Forelimb muscle (tissue), 1 donor: ENCODE data around the gene TIGAR. TPM values are rescaled to one million over a fixed set of nuclear protein-coding genes. Genes with fewer than 3 reads are reported as not detected.

Source experiments
- DNase-seq: peaks from one replicate; pipeline ENCODE4 v3.0.0-alpha.2; 2013; ENCODE audit warnings: low read depth
- polyA plus RNA-seq: library from polyadenylated mRNA; unstranded; fragments of 120-200 nt; gene quantifications from one replicate; pipeline ENCODE4 v1.2.1, GENCODE V29; 2013; ENCODE audit not compliant: insufficient read length

The TIGAR gene
- polyA plus RNA-seq, 1 donor, result 5.2 TPM

DNA sequence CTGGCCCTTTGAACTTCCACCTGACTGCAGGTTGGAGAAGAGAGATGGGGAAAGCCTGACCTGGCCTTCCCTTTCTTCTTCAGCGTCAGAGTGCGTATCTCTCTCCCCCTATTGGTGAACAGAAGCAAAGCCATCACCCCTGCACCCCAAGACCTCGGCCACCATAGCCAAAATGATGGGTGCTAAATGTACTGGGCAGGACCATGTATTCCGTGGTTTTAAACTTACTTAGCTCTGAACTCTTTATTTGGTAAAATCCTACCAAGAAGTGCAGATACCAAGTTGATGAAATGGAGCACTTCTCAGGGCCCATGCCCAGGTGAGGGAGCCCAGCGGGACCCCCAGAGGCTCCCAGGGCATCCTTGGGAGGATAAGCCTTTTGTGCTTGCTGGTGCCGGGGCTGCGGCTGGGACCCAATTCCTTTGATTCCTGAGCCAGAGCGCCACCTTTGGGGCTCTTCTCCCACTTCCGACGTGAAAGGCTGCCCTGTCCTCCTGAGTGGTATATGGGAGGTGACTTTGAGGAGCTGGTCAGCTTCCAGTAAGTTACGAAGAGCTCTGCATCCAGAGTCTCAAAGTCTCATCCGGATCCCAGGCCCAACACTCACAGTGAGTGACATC, 38.0 kb upstream of the TIGAR start:
- DNase-seq, result no peak

DNA sequence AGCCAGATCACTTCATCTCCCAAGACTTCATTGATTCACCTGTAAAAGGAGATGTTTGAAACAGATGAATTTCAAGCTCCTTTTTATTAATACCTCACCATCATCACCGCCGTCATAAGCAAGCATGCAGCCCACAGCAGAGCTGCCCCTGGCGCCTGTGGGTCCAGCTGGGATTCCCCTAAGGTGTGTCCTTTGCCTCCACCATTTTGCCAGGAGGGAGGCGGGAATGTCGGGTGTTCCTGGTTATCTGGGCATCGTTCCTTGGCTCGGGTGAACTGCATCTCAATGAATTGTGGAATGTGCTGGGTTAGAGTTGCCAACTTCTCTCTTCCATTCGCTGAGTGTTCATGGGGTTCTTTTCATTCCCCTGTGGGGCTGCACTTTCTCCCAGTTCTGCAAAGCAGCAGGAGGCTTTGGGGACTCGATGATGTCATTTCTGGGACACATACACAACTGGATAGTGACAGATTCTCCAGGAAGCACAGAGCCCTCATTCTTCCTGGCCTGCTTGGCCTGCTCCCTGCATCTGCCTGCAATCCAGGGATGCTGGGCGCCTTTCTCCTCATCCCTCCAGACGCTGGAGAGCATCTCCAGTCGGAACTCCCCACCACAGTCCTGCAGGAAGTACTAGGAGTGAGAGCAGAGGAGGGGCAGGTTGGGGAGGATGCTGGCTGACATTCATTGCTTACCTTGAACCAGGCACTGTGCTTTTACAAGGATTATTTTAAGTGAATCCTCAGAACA, 37.3 kb upstream of the TIGAR start:
- no peak for DNase-seq

DNA sequence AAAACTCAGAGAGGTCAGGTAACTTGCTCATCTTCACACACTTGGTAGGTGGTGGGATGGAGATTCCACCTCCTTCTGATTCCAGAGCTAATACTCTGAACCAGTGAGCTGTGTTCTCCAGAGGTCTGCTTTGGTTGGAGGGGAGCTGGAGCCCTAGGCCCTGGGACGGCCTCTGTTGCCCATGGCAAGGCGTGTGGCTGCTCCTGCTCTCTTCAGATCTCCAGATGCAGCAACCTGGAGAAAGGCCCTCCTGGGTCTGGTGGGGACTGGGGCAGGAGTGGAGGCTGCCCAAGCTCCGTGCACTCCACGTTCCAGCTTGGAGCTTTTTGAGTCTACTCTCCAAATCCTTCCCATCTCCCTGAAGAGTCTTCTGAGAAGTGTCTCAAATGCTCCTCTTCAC, 36.7 kb upstream of the TIGAR start:
- DNase-seq, result no peak

DNA sequence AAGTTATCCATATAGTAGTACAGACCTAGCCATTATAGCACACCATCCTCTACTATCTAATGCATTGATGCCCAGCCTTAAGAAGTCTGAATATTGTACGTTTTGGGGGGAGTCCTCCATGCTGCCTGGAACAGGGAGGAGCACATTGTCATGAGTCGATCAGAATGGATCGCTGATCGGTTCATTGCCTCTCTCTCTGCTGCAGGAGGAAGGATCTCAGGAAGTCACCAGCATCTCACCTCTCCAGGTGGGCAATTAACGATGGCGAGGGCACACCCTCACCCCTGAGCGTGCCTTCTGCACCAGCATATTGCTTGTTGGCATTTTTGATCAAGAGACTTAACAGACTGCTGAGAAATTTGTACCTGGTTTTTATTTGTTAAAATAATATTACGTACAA, 35.9 kb upstream of the TIGAR start:
- no peak for DNase-seq

DNA sequence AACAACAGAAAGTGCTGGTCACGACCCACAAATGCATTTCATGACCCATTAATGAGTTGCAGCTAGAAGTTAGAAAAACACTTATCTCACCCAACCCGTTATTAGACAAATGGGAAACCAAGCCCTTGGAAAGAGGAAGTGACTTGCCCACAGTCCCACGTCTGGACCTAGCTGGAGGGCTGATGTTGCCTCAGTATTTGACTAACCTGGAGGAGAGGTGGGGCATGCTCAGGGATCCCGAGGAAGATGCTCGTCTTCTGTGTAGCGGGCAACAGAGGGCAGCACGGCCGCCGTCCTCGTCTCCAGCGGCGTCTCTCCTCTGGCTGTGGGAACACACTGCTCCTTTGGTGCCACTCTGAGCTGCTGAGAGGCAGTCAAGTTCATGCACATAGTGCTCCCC, 34.8 kb upstream of the TIGAR start:
- DNase-seq, result no peak

- DNase-seq, result no peak
Observed at GRCh38 chr12:4286771-4287317, 34.2 kb upstream of the TIGAR start.

DNA sequence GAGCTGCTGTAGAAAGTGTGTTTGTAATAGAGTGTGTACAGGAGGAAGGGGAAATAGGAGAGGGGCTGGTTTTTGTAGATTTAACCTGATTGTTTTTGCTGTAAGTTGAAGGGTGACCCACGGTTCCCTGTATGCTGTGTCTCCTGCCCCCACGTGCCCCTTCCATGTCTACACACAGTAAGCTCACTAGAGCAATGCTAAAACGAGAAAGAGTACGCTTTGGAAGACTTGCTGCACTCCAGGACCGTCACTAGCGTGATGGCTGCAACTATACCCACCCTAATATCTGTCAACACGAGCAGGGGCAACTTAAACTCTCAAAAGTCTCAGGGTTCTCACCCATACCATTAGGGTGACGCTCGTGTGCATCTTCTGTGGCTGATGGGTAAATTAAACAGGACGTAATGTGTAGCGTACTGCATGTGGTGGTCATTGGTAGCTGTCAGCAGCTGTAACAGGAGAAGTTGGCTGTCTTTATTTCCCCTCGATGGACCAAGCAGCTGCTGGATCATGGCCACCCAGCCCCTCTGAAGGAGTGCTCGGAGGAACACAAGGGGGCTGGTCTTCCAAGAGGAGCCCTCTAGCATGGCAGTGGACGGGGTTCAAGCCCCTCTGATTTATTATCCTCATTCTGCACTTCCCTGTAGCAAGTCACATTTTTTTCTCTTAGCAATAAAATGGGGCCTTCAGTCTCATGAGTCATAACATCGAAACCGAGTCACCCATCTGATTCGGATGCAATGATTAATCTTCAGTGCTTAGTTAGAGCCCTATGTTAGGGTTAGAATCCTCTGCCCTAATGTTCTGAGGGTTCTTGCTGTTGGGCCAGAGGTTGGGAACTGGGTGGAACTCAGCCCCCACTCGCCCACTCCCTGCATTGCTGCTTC, 33.4 kb upstream of the TIGAR start:
- DNase-seq, result no peak

DNA sequence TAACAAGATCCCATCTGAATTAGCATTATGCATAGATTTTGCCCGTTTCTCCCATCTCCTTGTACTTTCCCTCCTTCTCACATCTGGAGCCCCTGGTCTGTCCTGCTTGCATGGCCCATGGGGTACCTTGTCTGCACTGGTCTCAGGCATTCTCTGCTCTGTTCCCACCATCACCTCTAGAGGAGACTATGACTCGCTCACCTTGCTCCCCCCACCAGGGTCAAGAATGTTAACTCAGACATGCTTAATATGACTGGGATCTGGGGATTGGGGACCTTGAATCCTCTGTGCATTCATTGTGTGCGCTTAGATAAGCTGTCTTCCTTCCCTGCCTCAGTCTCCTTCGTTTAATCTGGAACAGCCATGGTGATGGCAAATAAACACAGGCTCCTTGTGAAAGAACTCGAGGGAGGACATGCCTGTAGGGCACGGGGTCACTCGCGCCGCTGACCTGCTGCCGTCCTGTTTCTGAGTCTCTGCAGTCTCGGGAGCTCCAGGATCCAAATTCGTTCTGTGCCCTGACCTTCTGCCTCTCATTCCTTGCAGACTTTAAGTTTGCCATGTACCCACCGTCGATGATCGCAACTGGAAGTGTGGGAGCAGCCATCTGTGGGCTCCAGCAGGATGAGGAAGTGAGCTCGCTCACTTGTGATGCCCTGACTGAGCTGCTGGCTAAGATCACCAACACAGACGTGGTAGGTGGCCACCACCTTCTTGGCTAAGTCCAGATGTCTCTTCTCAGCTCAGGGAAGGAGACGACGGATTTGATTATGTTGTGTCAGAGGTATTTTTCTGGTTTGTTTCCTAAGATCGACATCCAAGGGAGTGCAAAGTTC, 32.5 kb upstream of the TIGAR start:
- DNase-seq, result no peak

GRCh38 chr12:4289231-4289878, 31.7 kb upstream of the TIGAR start:
- no peak for DNase-seq

DNA sequence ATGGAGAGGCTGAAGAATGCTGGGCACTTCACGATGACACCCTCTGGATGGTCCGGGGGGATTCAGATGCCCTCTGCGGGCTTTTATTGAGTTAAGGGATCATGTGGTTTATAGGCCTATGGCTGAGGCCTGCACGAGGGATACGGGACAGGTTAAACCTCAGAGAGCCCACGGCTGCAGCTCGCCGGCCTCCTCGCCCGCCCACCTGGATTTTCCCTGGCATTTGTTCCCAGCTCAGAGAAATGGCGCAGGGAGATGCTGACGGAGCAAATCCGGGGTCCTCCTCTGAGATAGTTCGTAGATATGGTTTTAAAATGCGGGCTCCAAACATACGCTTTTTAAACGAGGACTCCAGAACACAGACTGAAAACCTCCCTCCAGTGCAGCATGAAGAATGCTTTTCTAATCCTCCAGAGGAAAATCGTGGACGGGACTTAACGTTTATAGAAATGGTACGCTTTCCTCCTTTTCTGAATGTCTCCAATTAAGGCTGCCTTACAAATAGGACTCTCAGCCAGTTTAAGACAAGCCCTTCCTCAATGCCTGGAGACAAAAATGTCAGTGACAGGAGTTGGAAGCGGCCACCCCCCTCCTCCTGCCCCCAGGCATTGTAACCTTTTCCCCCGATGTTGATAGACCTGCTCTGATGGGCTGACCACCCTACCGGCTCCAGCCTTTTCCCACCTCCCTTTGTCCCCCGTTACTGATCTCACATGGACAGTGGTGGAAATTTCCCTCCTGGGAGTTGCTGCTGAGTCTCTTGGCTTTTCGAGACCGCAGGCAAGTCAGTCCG, 30.8 kb upstream of the TIGAR start:
- DNase-seq, result no peak

DNA sequence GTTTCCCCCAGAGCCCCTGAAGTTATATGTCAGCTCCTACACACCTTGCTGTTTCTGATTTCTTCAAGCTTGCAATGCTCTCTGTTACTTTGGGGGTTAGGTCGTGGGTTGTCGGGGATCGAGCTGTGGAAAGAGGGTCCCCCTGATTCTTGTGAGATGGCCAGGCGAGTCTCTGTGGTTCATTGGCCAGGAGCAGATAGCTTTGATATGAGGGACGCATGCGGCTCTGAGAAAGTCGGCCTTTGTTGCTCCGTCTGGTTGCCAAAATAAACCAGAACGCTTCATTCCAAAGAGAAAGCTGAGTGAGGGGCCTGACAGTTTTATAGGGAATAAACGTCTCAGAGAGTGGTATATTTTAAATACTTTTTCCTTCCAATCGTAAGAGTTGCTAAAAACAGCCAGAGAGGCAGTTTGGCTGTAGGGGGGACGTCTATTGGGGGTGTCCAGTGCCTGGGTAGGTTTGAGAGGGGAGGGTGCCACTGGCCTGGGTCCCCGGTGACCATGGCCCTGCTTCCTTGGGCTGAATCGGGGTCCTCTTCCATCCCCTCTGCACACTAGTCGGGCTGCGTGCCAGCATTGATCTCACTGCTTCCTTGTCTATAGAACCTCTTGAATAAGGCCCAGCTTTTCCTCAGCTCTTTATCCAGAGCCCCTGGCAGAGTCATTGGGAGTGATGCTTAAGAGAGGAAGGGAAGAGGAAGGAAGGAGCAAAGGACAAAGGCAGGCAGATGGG, 28.5 kb upstream of the TIGAR start:
- DNase-seq, result no peak

- DNase-seq, result no peak
Observed at GRCh38 chr12:4293299-4293965, 27.6 kb upstream of the TIGAR start.

DNA sequence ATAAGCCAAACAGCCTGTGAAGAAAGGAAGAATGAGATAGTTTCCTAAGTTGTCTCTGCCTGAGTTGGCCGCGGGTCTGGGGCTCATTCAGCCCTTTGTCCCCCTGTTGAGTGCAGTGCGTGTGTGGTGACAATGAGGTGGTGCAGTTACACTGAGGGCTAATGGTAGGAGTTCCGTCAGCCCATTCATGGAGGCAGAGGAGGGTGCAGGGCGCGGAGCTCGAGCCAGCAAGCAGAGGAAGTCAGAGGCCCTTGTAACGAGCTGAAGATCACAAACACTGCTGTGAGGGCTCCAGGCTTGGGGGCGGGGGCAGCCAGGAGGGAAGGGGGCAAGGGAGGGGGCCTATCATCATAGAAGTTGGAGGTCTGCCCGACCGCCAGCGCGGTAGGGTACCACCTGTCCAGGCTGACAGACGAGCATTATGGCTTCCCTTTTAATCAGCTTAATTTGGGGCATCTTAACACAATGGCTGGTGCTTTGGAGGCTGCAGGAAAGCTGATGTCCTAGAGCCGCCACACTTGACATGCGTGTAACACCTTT, 27.0 kb upstream of the TIGAR start:
- DNase-seq, result no peak

- no peak for DNase-seq
Observed at GRCh38 chr12:4296751-4297150, 24.3 kb upstream of the TIGAR start.

DNA sequence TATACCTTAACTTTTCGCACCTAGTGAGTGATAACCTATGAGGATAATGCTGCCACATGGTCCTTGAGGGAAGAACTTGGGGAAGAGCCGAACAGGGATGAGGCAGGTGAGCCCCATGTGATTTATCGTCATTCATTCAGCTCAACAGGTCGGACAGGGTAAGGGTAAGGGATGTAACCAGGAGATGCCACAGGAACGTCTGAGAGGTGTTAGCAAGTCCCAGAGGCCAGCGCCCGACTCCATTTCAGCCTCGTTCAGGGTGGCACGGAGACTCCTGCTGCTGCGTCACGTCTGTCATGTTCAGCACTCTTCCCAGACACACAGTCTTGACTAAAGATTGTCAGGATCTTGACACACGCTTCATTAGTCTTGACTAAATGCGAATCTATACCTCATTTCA, 23.4 kb upstream of the TIGAR start:
- no peak for DNase-seq

- no peak for DNase-seq
Observed at GRCh38 chr12:4300883-4301282, 20.1 kb upstream of the TIGAR start.

GRCh38 chr12:4301932-4302501, 19.0 kb upstream of the TIGAR start:
- DNase-seq, result no peak

GRCh38 chr12:4302881-4303280, 18.1 kb upstream of the TIGAR start:
- DNase-seq, result no peak
